HepG2 (cell line): ENCODE measurements around the gene CEBPG. TPM values are rescaled to one million over a fixed set of nuclear protein-coding genes. Genes with fewer than 3 reads are reported as not detected.
A peak's percentile ranks its signal among the peaks of the same experiment; 100 is the strongest.

ENCODE experiments used
- AGO2 ChIP-seq: fragments of 200-400 bp; formaldehyde crosslinking; optimal IDR thresholded peaks from 2 replicates; pipeline ENCODE3; 2017; ENCODE audit warnings: mild to moderate bottlenecking, low read depth, low read length, moderate library complexity
- DDIT3 ChIP-seq: sonication (generic); formaldehyde crosslinking; IDR thresholded peaks from 2 replicates; pipeline ENCODE4 v1.4.0; 2020; ENCODE audit warnings: mild to moderate bottlenecking, missing genetic modification reagents
- FOSL2 ChIP-seq: sonication (generic); formaldehyde crosslinking; IDR thresholded peaks from 2 replicates; pipeline ENCODE4 v1.4.0; 2020; ENCODE audit warnings: missing genetic modification reagents
- GATAD2A ChIP-seq: IDR thresholded peaks from 2 replicates; pipeline ENCODE4 v1.6.1; 2016
- HIC2 ChIP-seq: sonication (generic); formaldehyde crosslinking; IDR thresholded peaks from 2 replicates; pipeline ENCODE4 v1.9.0; 2022; ENCODE audit warnings: low read depth, missing genetic modification reagents
- HOXA3 ChIP-seq: sonication (generic); formaldehyde crosslinking; IDR thresholded peaks from 2 replicates; pipeline ENCODE4 v1.5.0; 2020; ENCODE audit warnings: missing genetic modification reagents
- KDM4B ChIP-seq: sonication (generic); formaldehyde crosslinking; IDR thresholded peaks from 2 replicates; pipeline ENCODE4 v1.4.0; 2020; ENCODE audit warnings: missing genetic modification reagents
- LCORL ChIP-seq, 2 experiments: fragments of 450-650 bp in 1 of 2; sonication (generic) in 1 of 2; formaldehyde crosslinking in 1 of 2; IDR thresholded peaks; 2 replicates each; pipeline versions ENCODE4 v1.5.0 to v1.6.1; 2017 to 2020; ENCODE audit warnings: antibody characterized with exemption in 1 of 2, missing genetic modification reagents in 1 of 2
- SCMH1 ChIP-seq: sonication (generic); formaldehyde crosslinking; IDR thresholded peaks from 2 replicates; pipeline ENCODE4 v1.9.0; 2021; ENCODE audit warnings: missing genetic modification reagents, mild to moderate bottlenecking, borderline replicate concordance
- SIX4 ChIP-seq: sonication (generic); formaldehyde crosslinking; IDR thresholded peaks from 2 replicates; pipeline ENCODE4 v1.4.0; 2020; ENCODE audit warnings: missing genetic modification reagents
- SMYD3 ChIP-seq: sonication (generic); formaldehyde crosslinking; IDR thresholded peaks from 2 replicates; pipeline ENCODE4 v1.8.1; 2023; ENCODE audit warnings: mild to moderate bottlenecking, missing genetic modification reagents
- ZFAT ChIP-seq: sonication (generic); formaldehyde crosslinking; conservative IDR thresholded peaks from 2 replicates; pipeline ENCODE4 v1.8.1; 2023; ENCODE audit warnings: missing genetic modification reagents, inconsistent platforms
- ZMYM3 ChIP-seq: sonication (generic); formaldehyde crosslinking; IDR thresholded peaks from 2 replicates; pipeline ENCODE4 v1.5.1; 2020; ENCODE audit warnings: mild to moderate bottlenecking, missing genetic modification reagents
- ZNF224 ChIP-seq: sonication (generic); formaldehyde crosslinking; IDR thresholded peaks from 2 replicates; pipeline ENCODE4 v1.5.0; 2020; ENCODE audit warnings: mild to moderate bottlenecking, missing genetic modification reagents
- ZNF275 ChIP-seq: sonication (generic); formaldehyde crosslinking; IDR thresholded peaks from 2 replicates; pipeline ENCODE4 v1.8.0; 2022; ENCODE audit warnings: missing genetic modification reagents, mild to moderate bottlenecking, inconsistent platforms, borderline replicate concordance
- ZNF317 ChIP-seq: sonication (generic); formaldehyde crosslinking; IDR thresholded peaks from 2 replicates; pipeline ENCODE4 v1.5.0; 2020; ENCODE audit warnings: mild to moderate bottlenecking, missing genetic modification reagents
- ZNF326 ChIP-seq: sonication (generic); formaldehyde crosslinking; IDR thresholded peaks from 2 replicates; pipeline ENCODE4 v1.4.0; 2020; ENCODE audit warnings: missing genetic modification reagents, borderline replicate concordance
- ZNF569 ChIP-seq: sonication (generic); formaldehyde crosslinking; IDR thresholded peaks from 2 replicates; pipeline ENCODE4 v1.5.0; 2020; ENCODE audit warnings: mild to moderate bottlenecking, missing genetic modification reagents, moderate library complexity, borderline replicate concordance
- ZNF761 ChIP-seq: sonication (generic); formaldehyde crosslinking; conservative IDR thresholded peaks from 2 replicates; pipeline ENCODE4 v1.4.0; 2020; ENCODE audit warnings: mild to moderate bottlenecking, missing genetic modification reagents
- ZNF800 ChIP-seq: sonication (generic); formaldehyde crosslinking; IDR thresholded peaks from 2 replicates; pipeline ENCODE4 v1.4.0; 2020; ENCODE audit warnings: missing genetic modification reagents
- ZNF850 ChIP-seq: sonication (generic); formaldehyde crosslinking; conservative IDR thresholded peaks from 2 replicates; pipeline ENCODE4 v1.9.0; 2021; ENCODE audit warnings: mild to moderate bottlenecking, missing genetic modification reagents
- ZNF883 ChIP-seq: sonication (generic); formaldehyde crosslinking; IDR thresholded peaks from 2 replicates; pipeline ENCODE4 v1.5.1; 2020; ENCODE audit warnings: mild to moderate bottlenecking, missing genetic modification reagents; ENCODE audit errors: not compliant biosample characterization
- ZSCAN21 ChIP-seq: sonication (generic); formaldehyde crosslinking; IDR thresholded peaks from 2 replicates; pipeline ENCODE4 v1.8.0; 2022; ENCODE audit warnings: mild to moderate bottlenecking, missing genetic modification reagents, moderate library complexity, borderline replicate concordance
- polyA plus RNA-seq, 8 experiments: library from polyadenylated mRNA; depleted of rRNA in 3 of 8; stranded (reverse) in 7 of 8; unstranded in 1 of 8; fragments of >200 nt; fragmentation: Illumina TruSeq in 4 of 8; extraction: Trizol in 4 of 8; gene quantifications; 2 replicates each; pipeline versions ENCODE4 v1.2.1 to v1.2.3, GENCODE V29; 2011 to 2016; ENCODE audit warnings: low read depth in 4 of 8, missing spikeins in 1 of 8, mixed read lengths in 1 of 8; ENCODE audit not compliant: insufficient read depth in 1 of 8
- total RNA-seq, 5 experiments: library from RNA; depleted of rRNA; stranded (reverse); fragments of >200 nt; fragmentation: Illumina TruSeq; extraction: Trizol; gene quantifications; 2 replicates each; pipeline ENCODE4 v1.2.3, GENCODE V29; 2016; ENCODE audit warnings: low read depth in 1 of 5
- TF ChIP-seq, protein P1 (sequence below): sonication (generic); formaldehyde crosslinking; IDR thresholded peaks from 2 replicates; pipeline ENCODE4 v1.4.0; 2020; ENCODE audit warnings: mild to moderate bottlenecking, missing genetic modification reagents

Gene CEBPG
- total and polyA plus RNA-seq, 2 of the 13 experiments (the other 11 are each of a cell fraction or from before 2014, with no cell fraction given): 25.7 to 34.3 TPM

DNA sequence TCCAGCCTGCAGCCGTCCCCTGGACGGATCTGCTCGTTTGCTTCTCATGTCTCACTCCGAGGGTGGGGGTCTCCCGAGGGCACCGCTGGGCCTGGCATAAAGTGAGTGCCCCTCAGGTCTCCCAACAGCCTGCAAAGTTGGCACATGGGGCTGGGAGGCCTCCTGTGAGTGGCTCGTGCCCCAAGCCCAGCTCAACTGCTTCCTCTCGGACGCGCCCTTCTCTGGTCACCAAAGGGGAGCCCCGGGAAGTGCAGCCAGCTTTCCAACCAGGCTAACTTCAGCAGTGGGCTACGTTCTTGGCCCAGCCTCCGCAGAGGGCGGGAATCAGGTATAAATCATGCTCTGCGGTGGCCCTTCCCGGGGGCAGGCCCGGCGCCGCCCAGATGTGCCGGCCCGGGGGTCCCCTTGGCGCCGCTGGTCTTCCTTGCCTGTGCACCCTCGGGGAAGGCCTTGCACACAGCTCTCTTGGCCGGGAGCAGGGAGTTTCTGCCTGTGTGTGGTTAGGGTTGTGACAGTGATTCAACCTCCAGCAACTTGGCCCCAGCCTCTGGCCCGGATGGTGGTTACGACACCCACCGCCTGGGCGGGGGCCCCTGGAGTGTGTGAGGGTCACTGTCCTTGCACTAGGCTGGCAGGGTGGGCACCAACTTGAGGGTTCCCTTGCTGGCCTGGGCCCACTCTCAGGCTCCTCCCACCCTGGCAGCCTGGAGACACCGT, 20.7 kb downstream of the CEBPG start (continued):
- TF ChIP-seq SIX4 (CRISPR knock-in tag) (peak; percentile 22; the same call in 1 of the 2 replicates), ZNF317 (CRISPR knock-in tag) (no peak), ZMYM3 (CRISPR knock-in tag) (0 out of 2 replicates have a peak, but pooled peaks have one; percentile 23), FOSL2 (CRISPR knock-in tag) (peak; percentile 70), SMYD3 (CRISPR knock-in tag) (no peak), GATAD2A (peak; percentile 76), ZSCAN21 (0 out of 2 replicates have a peak, but pooled peaks have one; percentile 11), ZNF275 (0 out of 2 replicates have a peak, but pooled peaks have one; percentile 16), ZNF326 (CRISPR knock-in tag) (no peak), ZNF850 (no peak), HIC2 (CRISPR knock-in tag) (peak; percentile 96), ZNF761 (0 out of 2 replicates have a peak, but pooled peaks have one; percentile 16), LCORL (IDR thresholded peaks at IDR 0.05) (no peak), LCORL (CRISPR knock-in tag; IDR thresholded peaks at IDR 0.05) (peak; percentile 64; the same call in 1 of the 2 replicates), HOXA3 (peak; percentile 55), ZNF800 (CRISPR knock-in tag) (peak; percentile 62; the same call in 1 of the 2 replicates), ZNF569 (CRISPR knock-in tag) (no peak), ZFAT (CRISPR knock-in tag) (0 out of 2 replicates have a peak, but pooled peaks have one; percentile 28), SCMH1 (no peak), DDIT3 (CRISPR knock-in tag) (no peak), KDM4B (CRISPR knock-in tag) (no peak), AGO2 (peak; percentile 71), ZNF224 (CRISPR knock-in tag) (no peak), ZNF883 (CRISPR knock-in tag) (peak; percentile 1)
- TF ChIP-seq, protein P1, sequence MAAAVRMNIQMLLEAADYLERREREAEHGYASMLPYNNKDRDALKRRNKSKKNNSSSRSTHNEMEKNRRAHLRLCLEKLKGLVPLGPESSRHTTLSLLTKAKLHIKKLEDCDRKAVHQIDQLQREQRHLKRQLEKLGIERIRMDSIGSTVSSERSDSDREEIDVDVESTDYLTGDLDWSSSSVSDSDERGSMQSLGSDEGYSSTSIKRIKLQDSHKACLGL (CRISPR knock-in tag): peak; percentile 46; the same call in 1 of the 2 replicates
